HepG2 (cell line): Measurements from ENCODE around the gene SLC11A1. TPM values are rescaled to one million over a fixed set of nuclear protein-coding genes. Genes with fewer than 3 reads are reported as not detected.

Source experiments
- CCAR2 ChIP-seq: fragments of 200-400 bp; formaldehyde crosslinking; optimal IDR thresholded peaks from 2 replicates; pipeline ENCODE3; 2018; ENCODE audit warnings: low read depth, mild to moderate bottlenecking, low read length, moderate library complexity
- GATA4 ChIP-seq: sonication (generic); IDR thresholded peaks from 2 replicates; pipeline ENCODE4 v1.6.1; 2016; ENCODE audit warnings: antibody characterized with exemption, low read depth, borderline replicate concordance
- KDM2A ChIP-seq: sonication (generic); formaldehyde crosslinking; IDR thresholded peaks from 2 replicates; pipeline ENCODE4 v1.4.0; 2020; ENCODE audit warnings: low read depth, missing genetic modification reagents, borderline replicate concordance
- TAF15 ChIP-seq: fragments of 200-400 bp; formaldehyde crosslinking; IDR thresholded peaks from one replicate; pipeline ENCODE4 v1.6.1; 2018; ENCODE audit warnings: mild to moderate bottlenecking, low read depth, low read length; ENCODE audit not compliant: poor library complexity, severe bottlenecking
- YY1 ChIP-seq: IDR thresholded peaks from 2 replicates; pipeline ENCODE4 v1.6.1; 2011; ENCODE audit warnings: low read length, low read depth, moderate library complexity, mild to moderate bottlenecking; ENCODE audit not compliant: insufficient read depth, insufficient replicate concordance
- ZBTB46 ChIP-seq: sonication (generic); formaldehyde crosslinking; IDR thresholded peaks from 2 replicates; pipeline ENCODE4 v1.4.0; 2020; ENCODE audit warnings: mild to moderate bottlenecking, missing genetic modification reagents, borderline replicate concordance
- ZFY ChIP-seq: sonication (generic); formaldehyde crosslinking; IDR thresholded peaks from 2 replicates; pipeline ENCODE4 v1.4.0; 2020; ENCODE audit warnings: missing genetic modification reagents
- ZNF12 ChIP-seq: sonication (generic); formaldehyde crosslinking; IDR thresholded peaks from 2 replicates; pipeline ENCODE4 v1.5.0; 2020; ENCODE audit warnings: missing genetic modification reagents
- ZNF512B ChIP-seq: sonication (generic); formaldehyde crosslinking; IDR thresholded peaks from 2 replicates; pipeline ENCODE4 v1.5.1; 2020; ENCODE audit warnings: missing genetic modification reagents, mild to moderate bottlenecking, borderline replicate concordance
- ZNF639 ChIP-seq: conservative IDR thresholded peaks from 2 replicates; pipeline ENCODE4 v1.6.1; 2018; ENCODE audit warnings: missing genetic modification reagents
- ZZZ3 ChIP-seq: sonication (generic); formaldehyde crosslinking; IDR thresholded peaks from 2 replicates; pipeline ENCODE4 v1.4.0; 2020; ENCODE audit warnings: missing genetic modification reagents, mild to moderate bottlenecking, borderline replicate concordance
- polyA plus RNA-seq, 8 experiments: library from polyadenylated mRNA; depleted of rRNA in 3 of 8; stranded (reverse) in 7 of 8; unstranded in 1 of 8; fragments of >200 nt; fragmentation: Illumina TruSeq in 4 of 8; extraction: Trizol in 4 of 8; gene quantifications; 2 replicates each; pipeline versions ENCODE4 v1.2.1 to v1.2.3, GENCODE V29; 2011 to 2016; ENCODE audit warnings: low read depth in 4 of 8, missing spikeins in 1 of 8, mixed read lengths in 1 of 8; ENCODE audit not compliant: insufficient read depth in 1 of 8
- total RNA-seq, 5 experiments: library from RNA; depleted of rRNA; stranded (reverse); fragments of >200 nt; fragmentation: Illumina TruSeq; extraction: Trizol; gene quantifications; 2 replicates each; pipeline ENCODE4 v1.2.3, GENCODE V29; 2016; ENCODE audit warnings: low read depth in 1 of 5
- TF ChIP-seq, protein P1 (sequence below): IDR thresholded peaks from 2 replicates; pipeline ENCODE4 v1.6.1; 2012; ENCODE audit warnings: low read depth, low read length, improper control_type of control experiment
- TF ChIP-seq, protein P2 (sequence below): sonication (generic); formaldehyde crosslinking; IDR thresholded peaks from 2 replicates; pipeline ENCODE4 v1.5.0; 2020; ENCODE audit warnings: missing genetic modification reagents, mild to moderate bottlenecking, borderline replicate concordance
- TF ChIP-seq, protein P3 (sequence below): IDR thresholded peaks from 2 replicates; pipeline ENCODE4 v1.6.1; 2016; ENCODE audit warnings: low read depth, borderline replicate concordance
- TF ChIP-seq, protein P4 (sequence below): sonication (generic); formaldehyde crosslinking; IDR thresholded peaks from 2 replicates; pipeline ENCODE4 v1.5.1; 2020; ENCODE audit warnings: missing genetic modification reagents, mild to moderate bottlenecking, borderline replicate concordance

Gene SLC11A1
- total and polyA plus RNA-seq, 2 of the 13 experiments (the other 11 are each of a cell fraction or from before 2014, with no cell fraction given), result 0.33 to 2.3 TPM

DNA sequence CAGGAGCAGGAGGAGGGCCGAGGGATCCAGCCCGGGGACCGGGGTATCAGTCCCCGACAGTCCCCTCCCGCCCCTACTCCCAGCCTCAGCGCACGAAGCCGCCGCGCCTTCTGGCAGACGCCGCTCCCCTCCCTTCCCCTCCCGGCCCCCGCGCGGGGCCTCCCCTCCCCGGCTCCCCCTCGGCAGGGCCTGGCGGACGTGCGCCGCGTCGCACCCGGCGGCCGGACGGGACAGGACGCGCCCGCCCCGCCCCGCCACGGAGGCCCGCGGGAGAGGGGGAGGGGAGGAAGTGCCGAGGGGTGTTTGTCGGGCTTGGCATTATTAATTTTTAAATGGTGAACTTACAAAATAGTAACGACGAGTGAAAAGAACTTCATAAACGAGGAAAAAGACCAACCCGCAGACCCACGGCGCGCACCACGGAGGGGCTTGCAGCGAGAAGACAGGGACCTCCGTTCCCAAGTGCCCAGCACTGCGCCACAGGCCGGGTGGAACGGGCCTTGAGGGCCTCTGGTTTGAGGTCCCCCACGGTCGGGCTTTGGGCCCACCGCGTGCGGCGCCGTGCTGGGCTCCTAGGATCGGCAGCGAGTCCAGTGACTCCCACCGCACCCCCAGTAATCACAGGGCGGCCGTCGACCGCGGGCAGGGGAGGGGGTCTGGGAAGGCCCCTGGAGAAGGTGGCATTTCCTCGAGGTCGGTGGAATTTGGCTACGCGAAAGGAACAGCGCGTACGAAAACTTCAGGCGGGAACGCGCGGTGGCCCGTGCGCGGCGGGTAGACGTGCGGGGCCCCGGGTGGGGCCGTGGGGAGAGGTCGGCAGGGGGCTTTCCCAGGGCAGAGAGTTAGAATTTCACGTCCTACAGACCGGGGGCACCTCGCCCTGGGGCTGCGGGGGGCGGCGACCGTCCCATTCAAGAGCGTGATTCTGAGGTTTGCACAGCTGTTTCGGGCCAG is 16.6 kb downstream of the SLC11A1 start (continued):
- TF ChIP-seq, protein P1, sequence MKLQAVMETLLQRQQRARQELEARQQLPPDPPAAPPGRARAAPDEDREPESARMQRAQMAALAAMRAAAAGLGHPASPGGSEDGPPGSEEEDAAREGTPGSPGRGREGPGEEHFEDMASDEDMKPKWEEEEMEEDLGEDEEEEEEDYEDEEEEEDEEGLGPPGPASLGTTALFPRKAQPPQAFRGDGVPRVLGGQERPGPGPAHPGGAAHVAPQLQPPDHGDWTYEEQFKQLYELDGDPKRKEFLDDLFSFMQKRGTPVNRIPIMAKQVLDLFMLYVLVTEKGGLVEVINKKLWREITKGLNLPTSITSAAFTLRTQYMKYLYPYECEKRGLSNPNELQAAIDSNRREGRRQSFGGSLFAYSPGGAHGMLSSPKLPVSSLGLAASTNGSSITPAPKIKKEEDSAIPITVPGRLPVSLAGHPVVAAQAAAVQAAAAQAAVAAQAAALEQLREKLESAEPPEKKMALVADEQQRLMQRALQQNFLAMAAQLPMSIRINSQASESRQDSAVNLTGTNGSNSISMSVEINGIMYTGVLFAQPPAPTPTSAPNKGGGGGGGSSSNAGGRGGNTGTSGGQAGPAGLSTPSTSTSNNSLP, result no peak
- TF ChIP-seq ZFY (peak; percentile 39), CCAR2 (no peak), KDM2A (CRISPR knock-in tag) (peak; percentile 1; the same call in 1 of the 2 replicates), ZZZ3 (peak; percentile 26), ZNF639 (CRISPR knock-in tag) (peak; percentile 33; the same call in 1 of the 2 replicates), ZNF12 (CRISPR knock-in tag) (no peak), TAF15 (peak; percentile 24), ZNF512B (CRISPR knock-in tag) (no peak), ZBTB46 (peak; percentile 59; the same call in 1 of the 2 replicates), GATA4 (no peak; the same call in 1 of the 2 replicates), YY1 (peak; percentile 55)
- TF ChIP-seq, protein P2, sequence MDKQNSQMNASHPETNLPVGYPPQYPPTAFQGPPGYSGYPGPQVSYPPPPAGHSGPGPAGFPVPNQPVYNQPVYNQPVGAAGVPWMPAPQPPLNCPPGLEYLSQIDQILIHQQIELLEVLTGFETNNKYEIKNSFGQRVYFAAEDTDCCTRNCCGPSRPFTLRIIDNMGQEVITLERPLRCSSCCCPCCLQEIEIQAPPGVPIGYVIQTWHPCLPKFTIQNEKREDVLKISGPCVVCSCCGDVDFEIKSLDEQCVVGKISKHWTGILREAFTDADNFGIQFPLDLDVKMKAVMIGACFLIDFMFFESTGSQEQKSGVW (CRISPR knock-in tag), result 0 out of 2 replicates have a peak, but pooled peaks have one; percentile 44
- TF ChIP-seq, protein P3, sequence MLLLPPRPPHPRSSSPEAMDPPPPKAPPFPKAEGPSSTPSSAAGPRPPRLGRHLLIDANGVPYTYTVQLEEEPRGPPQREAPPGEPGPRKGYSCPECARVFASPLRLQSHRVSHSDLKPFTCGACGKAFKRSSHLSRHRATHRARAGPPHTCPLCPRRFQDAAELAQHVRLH, result 0 out of 2 replicates have a peak, but pooled peaks have one; percentile 7
- TF ChIP-seq, protein P4, sequence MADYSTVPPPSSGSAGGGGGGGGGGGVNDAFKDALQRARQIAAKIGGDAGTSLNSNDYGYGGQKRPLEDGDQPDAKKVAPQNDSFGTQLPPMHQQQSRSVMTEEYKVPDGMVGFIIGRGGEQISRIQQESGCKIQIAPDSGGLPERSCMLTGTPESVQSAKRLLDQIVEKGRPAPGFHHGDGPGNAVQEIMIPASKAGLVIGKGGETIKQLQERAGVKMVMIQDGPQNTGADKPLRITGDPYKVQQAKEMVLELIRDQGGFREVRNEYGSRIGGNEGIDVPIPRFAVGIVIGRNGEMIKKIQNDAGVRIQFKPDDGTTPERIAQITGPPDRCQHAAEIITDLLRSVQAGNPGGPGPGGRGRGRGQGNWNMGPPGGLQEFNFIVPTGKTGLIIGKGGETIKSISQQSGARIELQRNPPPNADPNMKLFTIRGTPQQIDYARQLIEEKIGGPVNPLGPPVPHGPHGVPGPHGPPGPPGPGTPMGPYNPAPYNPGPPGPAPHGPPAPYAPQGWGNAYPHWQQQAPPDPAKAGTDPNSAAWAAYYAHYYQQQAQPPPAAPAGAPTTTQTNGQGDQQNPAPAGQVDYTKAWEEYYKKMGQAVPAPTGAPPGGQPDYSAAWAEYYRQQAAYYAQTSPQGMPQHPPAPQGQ (CRISPR knock-in tag), result no peak
